GM18517 (cell line): Measurements from ENCODE around the gene MROH9.

Experiments
- ATAC-seq: cut with Tn5 transposase; IDR thresholded peaks from one replicate; pipeline ENCODE4 v1.9.1; 2021; ENCODE audit warnings: mild to moderate bottlenecking, moderate library complexity; ENCODE audit not compliant: unreplicated experiment

MROH9 gene

DNA sequence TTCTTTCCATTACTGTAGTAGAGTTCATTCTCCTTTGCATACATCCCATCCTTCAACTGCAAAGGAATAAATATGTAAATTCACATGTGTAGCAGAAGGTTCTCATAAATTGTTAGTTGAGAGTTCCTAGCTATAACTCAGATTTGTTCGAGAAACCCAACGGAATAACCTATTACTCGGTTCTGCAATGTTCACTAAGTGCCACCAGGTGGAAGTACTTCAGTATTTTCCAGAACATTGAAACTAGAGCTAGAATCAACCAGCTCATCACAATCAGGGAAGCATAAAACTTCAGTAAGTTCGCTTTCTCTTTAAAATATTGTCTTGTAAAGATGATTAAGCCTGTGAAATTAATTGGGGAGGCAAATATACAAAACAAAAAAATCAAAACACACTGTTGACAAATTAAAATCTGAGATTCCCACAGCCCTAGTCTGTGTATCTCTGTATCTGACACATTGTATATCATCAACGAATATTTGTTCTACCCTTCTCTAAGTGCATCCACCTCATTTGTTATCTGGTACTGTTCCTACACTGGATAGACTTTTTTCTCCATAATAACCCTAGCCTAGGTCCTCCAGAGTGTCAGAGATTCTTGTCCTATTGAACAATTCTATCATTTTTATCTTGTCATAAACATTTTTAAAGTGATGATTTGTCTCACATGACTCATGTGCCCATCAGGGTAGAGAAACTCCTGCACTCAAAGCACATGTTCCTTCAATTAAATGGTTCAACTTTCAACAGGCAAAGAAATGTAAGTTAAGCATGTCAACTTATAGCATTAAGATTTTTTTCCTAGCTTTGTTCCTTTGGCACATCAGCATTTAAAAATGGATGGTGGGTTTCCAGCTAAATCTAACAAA lies 31.9 kb downstream of the MROH9 start:
- ATAC-seq = peak; percentile 72

DNA sequence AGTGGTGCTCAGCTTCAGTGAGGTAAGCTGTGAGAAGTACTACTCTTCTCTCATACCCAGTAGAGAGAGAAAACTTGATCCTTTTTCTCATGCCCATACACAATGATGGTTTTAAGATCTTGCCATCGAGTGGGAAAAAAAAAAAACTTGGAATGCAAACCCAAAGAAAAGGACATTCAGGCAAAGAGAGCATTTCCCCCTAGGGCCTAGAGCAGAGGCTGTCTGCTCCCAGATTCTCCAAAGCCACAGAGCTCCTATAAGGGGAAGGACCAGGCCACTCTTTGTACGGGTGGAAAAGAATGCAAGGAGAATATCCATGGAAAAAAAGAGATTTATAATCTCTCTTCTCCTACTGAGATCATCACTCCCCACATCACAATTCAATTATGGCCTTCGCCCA lies 34.9 kb downstream of the MROH9 start:
- ATAC-seq = no peak

DNA sequence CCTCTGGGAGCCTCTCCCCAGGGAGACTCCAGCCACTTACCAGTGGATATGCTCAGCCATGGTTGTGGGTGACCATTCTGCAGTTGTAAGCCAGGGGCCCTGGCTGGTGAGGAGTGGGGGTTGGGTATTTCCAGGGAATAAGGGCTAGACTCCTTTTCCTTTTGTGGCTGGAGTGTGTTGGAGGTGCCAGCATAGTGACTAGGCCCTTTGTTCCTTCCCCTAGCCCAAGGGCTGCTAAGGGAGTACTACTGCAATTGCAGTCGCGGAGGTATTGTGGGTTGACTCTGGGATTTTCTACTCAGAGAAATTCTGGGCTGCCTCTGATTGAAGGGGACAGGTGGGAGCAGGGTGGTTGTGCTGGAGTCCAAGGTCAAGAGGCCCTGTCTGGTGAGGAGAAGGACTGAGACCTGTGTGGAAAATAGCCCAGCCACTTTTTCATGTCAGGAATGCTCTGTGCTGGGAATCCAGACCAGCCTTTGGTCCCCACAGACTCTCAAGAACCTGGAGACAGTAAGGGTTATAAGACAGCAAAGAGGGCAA lies 43.1 kb downstream of the MROH9 start:
- ATAC-seq = no peak

DNA sequence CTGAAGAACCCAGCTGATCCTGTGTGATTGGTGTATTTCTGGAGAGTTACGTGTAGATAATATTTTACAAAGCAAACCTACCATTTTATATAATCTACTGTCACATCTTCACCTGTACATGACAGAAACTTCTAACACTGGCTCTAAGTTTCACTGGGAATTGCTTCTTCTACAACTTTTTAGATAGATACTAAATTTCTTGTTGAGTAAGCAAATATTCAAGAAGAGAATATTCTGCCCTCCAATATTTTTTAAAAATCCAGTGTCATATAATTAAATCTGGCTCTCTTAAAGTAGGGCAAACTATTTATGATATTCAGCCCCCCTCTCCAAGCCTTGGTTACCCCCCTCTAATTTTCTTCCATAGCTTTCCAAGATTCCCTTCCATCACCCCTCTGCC lies 50.1 kb downstream of the MROH9 start:
- no peak for ATAC-seq

DNA sequence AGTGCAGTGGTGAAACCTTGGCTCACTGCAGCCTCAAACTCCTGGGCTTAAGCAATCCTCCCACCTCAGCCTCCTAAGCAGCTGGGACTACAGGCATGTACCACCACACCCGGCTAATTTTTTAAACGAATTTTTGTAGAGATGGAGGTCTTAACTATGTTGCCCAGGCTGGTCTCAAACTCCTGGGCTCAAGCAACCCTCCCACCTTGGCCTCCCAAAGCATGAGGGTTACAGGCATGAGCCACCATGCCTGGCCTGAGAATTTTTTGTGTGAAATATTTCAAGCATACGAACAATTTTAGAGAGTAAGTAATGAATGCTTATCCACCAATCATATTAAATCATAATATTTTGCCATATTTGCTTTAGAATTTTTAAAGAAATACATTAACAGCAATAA lies 51.6 kb downstream of the MROH9 start:
- ATAC-seq = no peak

DNA sequence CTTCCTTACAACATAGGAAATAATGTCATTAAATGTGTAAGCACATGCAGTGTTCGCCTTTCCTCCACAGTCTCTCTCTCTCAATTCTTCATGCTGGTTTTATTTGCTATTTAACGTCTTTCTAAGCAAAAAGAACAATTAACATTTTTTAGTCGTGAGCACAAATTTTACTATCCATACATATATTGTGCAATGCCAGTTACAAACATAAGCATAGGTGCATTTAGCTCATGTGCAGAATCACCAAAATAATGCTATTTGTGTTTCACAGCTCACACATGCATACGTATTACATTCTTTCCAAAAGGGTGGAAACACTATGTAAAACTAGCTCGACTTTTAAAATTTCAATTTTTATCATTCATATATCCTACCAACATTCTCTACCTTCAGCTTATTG lies 52.1 kb downstream of the MROH9 start:
- no peak for ATAC-seq

DNA sequence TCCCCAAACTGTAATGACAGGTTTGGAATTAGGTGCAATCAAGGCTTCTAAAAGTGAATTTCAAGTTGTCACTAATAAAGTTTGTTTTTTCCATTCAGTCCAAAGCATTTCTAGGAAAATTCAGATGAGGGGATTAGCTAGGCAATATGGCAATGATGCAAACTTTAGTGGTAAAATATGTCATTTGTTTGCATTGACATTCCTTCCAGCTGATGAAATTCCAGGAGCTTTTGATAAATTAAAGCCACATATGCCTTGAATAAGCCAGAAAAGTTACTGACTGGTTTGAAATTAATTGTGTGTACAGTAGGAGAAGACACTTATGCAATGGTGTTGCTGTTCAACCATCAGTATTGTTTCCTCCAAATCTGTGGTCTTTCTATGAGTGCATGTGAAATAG lies 57.8 kb downstream of the MROH9 start:
- no peak for ATAC-seq

DNA sequence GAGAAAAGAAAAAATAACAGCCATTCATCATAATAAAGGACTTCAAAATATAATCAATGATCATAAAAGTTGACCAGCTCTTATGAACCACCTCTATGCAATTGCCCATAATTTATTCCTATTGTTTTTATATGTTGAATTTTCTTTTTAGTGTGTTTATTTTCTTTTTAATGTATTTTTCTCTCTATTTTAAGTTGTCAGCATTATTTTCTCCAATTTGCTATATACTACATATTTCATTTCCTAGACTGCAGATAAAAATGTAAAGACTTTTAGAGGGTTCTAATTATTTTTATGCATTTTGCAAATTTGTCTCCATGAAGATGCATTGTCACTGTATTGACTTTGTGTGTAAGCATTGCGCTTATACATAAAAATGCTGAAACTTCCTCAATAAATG lies 58.4 kb downstream of the MROH9 start:
- no peak for ATAC-seq

DNA sequence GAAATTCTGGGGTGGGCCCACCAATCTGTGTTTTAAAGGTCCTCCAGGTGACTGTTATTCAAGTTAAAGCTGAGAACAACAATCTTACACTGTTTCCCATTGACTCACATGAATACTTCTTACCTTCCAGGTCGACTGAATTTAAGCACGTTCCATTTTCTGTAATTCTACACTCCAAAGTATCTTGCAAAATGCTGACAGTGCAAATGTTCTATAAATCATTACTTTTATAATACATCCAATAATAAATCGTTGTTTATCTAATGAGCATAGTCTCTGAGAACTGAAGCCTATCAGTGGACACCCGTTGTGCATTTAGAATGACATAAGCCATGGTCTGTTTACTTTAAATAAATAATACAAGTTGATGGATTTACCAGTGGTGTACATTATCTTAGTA lies 79.5 kb downstream of the MROH9 start:
- ATAC-seq = no peak

DNA sequence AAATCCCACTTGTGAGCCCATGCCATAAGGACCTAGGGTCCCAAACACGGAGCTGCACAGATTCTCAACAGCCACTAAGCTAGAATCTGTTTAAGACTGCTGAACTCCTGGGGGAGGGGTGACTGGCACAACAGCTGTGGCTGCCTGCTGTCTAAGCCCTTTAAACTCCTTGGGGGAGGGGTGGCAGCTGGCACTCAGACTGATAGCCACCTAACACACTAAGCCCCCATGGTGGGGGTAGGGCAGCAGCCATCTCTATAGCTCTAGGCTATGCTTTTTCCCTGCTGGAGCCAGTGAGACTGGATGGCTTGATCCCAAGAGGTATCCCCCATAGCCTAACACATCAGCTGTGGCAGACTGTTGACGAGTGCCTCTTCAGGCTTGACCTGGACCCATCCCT lies 82.1 kb downstream of the MROH9 start:
- no peak for ATAC-seq

DNA sequence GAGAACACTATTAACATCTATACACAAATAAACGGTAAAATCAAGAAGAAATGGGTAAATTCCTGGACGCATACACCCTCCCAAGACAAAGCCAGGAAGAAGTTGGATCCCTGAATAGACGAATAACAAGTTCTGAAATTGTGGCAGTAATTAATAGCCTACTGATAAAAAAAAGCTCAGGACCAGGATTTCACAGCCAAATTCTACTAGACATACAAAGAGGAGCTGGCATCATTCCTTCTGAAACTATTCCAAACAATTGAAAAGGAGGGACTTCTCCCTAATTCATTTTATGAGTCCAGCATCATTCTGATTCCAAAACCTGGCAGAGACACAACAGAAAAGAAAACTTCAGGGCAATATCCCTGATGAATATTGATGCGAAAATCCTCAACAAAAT lies 84.6 kb downstream of the MROH9 start:
- no peak for ATAC-seq

DNA sequence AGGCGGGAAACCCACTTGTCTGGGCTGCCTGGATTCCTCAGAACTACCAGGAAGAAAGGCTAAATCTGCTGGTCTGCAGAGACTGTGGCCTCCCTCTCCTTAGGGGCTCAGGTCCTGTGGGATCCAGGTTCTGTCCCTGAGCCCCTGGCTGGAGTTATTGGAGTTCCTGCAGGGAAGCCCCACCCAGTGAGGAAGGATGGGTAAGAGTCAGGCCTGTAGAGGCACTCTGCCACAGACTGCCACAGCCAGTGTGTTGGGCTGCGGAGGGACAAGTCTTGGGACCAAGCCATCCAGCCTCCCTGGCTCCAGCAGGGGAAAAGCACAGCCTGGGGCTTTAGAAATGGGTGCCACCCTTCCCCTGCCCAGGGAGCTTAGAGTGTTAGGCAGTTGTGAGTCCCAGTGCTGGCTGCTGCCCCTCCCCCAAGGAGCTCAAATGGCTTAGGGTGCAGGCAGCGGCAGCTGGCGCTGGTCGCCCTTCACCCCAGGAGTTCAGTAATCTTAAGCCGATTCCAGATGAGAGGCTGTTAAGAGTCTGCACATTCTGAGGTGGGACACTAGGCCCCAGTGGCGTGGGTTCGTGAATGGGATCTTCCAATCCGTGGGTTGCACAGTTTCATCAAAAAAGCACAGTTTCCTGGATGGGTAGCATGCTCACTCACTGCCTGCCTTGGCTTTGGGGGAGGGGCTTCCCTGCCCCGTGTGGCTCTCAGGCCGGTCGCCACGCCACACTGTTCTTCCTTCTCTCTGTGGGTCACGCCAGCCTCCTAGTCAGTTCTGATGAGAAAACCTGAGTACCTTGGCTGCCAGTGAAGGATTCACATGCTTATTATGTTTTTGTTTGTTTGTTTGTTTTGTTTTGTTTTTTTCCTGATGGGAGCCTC lies 97.7 kb downstream of the MROH9 start:
- no peak for ATAC-seq

DNA sequence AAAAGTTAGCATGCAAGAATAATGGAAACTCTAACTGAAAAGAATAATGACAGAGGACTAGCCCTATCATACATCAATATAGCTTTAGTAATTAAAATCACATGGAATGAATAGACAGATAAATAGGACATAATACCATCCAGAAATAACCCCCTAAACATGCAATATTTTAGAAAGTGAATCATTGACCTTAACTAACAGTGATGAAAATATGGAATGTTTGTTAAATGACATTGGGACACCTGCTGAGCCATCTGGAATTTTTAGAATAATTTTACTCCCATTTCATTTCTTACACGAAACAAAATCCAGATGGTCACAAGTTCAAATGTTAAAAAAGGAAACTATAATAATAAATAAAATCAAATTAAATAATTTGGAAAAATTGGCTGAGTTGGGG lies 102.3 kb downstream of the MROH9 start:
- no peak for ATAC-seq

DNA sequence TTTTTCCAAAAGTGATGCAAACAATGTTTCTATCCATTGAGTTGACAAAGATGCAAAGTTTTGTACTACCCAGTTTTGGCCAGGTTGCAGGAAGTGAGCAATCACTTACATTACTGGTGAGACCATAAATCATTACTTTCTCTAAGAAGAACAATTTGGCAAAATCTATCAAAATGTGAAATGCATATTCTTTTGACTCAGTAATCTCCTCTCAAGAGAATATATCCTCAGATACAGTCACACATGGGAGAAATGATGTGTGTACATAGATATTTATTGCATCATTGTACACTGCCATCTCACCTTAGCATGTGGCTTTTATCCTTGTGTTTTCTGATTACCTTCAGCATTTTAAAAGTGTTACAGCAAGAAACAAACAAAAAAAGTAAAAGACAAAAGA lies 103.0 kb downstream of the MROH9 start:
- ATAC-seq = no peak

DNA sequence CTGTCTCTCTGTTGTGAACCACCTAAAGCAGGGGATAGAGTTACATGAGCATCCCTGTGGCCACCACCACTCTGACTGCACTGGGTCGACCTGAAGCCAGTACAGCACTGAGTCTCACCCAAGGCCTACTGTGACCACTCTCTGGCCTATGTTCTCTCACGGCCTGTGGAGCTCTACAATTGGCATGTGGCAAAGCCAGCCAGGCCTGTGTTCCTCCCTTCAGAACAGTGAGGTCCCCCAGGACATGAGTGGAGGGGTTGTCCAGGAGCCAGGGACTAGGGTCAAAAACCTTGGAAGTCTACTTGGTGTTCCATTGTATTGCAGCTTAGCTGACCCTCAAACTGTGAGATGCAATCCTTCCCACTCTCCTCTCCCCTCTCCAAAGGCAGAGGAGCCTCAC lies 112.7 kb downstream of the MROH9 start:
- ATAC-seq = no peak

DNA sequence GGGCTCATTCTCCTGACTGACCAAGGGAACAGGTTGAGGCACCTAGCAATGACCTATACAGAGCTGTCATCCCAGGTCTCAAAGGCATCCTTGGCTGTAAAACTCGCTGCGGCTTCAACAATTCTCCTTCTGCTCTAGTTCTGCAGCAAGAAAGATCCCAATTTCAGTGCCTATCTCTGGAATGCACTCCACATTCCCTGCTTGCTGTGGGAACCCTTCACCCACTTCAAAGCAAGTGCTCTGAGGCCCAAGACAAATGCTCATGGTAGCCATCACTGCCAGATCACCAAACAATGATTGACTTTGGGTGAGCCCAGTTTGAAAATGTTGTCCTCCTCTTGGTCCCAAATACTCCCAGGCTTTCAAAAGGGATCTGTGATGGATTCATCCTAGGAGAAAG lies 117.6 kb downstream of the MROH9 start:
- no peak for ATAC-seq

DNA sequence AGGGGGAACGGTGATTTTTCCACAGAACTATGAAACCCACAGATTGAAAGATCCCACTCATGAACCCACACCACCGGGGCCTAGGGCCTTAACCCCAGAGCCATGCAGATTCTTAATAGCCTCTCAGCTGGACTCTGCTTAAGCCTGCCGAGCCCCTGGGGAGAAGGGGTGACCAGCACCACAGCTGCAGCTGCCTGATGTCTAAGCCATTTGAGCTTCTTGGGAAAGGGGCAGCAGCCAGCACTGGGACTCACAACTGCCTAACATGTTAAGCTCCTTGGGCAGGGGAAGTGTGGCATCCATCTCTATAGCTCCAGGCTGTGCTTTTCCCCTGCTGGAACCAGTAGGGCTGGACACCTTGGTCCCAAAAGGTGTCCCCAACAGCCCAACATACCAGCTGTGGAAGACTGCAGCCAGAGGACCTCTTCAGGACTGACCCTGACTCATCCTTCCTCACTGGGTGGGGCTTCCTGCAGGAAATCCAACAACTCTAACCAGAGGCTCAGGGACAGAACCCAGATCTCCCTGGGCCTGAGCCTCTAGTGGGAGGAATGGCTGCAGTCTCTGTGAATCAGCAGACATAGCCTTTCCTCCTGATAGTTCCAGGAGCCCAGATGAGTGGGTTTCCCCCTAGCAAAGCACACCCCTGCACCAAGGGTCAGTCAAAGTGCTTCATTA lies 120.8 kb downstream of the MROH9 start:
- no peak for ATAC-seq

DNA sequence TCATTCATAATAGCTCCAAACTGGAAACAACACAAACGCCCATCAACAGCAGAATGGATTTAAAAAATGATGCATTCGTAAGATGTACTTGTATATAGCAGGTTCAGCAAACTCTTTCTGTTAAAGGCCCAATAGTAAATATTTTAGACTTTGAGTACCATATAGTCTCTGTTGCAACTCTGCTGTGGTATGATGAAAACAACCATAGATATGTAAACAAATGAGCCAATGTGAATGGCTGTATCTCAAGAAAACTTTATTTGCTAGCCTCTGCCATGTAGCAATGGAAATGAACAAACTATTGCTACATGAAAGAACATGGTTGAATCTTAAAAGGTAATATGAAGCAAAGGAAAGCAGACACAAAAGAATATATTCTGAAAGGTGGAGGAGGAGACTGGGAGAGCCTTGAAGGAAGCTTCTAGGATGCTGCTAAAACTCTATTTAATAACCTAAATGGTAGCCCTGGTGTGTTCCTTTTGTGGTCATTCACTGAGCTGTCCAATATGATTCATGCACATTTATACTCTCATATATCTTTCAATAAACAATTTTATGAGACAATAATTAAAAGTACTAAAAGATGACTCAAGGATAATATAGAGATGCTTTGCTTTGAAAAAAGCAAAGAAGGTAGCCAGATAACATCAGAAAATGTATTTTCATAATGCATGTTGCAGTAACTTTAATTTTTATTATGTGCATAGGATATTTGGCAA lies 126.2 kb downstream of the MROH9 start:
- ATAC-seq = no peak

DNA sequence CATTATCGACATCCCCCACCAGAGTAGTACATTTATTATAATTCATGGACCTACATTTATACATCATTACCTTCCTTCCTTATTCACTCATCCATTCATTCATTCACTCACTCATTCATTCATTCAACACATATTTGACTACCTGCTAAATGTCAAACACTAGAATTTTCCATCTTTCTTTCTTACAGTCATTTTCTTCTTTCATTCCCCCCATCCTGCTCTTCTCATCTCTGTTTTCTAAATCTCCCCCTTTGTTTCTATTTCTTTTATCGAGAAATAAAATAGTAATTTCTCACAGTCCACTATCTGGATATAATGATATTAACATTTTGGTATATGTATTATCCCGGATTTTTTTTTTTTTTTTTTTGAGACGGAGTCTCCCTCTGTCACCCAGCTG lies 127.6 kb downstream of the MROH9 start:
- no peak for ATAC-seq

DNA sequence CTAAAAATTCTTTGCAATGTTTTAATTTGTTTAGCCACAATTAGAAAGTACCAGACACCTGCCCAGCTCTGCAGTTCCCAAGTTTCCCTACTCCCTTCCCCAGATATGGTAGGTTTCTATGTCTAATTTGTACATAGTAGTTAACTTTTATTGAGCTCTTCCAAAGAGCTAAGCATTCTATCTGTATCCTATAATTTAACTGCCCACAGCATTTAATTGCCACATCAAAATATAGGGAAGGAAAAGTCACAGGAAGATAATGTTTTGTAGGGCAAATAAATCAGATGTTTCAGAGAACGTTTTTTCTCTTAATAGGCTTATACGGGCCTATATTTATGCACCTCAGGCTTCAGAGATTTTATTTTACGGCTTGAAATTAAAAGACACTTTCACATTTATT lies 139.7 kb downstream of the MROH9 start:
- no peak for ATAC-seq

DNA sequence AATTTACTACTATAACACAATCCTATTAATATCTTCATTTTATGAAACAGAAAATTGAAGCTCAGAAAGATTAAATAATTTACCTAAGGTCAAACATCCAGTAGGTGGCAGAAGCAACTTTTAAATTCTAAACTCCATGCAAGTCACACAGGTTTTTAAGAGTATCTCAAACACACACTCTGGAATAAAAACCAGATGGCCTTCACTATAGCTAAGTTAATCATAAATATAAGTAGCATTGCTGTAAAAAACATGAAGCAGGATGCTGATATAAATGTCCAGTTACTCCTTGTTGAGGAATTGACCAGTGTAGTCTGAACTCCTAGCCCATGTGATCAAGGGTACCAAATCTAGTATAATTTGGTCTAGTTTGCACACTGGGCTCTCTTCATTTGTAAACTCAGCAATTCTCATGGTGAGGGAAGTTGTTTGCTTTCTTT lies 146.0 kb downstream of the MROH9 start:
- ATAC-seq = no peak
